ENCODE measurements around the gene GTPBP3. TPM values are rescaled to one million over a fixed set of nuclear protein-coding genes. Genes with fewer than 3 reads are reported as not detected.
A peak's percentile ranks its signal among the peaks of the same experiment; 100 is the strongest.

GTPBP3 gene
- total and polyA plus RNA-seq, 9 of the 15 experiments (the other 6 are each of a cell fraction or from before 2014, with no cell fraction given), result 4.9 to 124 (median 22.6) TPM

GRCh38 chr19:17337675-17338432 is 501 bp downstream of the GTPBP3 start (continued):
- TF ChIP-seq FIP1L1 (IDR thresholded peaks at IDR 0.05; ENCODE audit: low read depth, low read length, poor library complexity, severe bottlenecking) (no peak), NFE2 (IDR thresholded peaks at IDR 0.05; ENCODE audit: low read depth) (no peak), MNT (conservative IDR thresholded peaks at IDR 0.05) (peak in 1 of 2 experiments; percentile 68; a peak in 2 of 4 replicates), SNAPC5 (CRISPR knock-in tag; IDR thresholded peaks at IDR 0.05) (no peak), POLR2G (IDR thresholded peaks at IDR 0.05; ENCODE audit: low read depth, low read length) (peak; percentile 77), HIVEP1 (CRISPR knock-in tag; IDR thresholded peaks at IDR 0.05) (no peak), CBX3 (IDR thresholded peaks at IDR 0.05; ENCODE audit: borderline replicate concordance in 1 of 2, low read length in 2 of 2) (no peak), CHD1 (IDR thresholded peaks at IDR 0.05; ENCODE audit: low read length) (no peak), POLR3G (IDR thresholded peaks at IDR 0.05; ENCODE audit: extremely low read depth, insufficient read length, insufficient replicate concordance) (no peak), ELF2 (CRISPR knock-in tag; IDR thresholded peaks at IDR 0.05) (no peak), ZSCAN32 (CRISPR knock-in tag; IDR thresholded peaks at IDR 0.05) (no peak), MAFG (tag; conservative IDR thresholded peaks at IDR 0.05) (no peak), JUND (IDR thresholded peaks at IDR 0.05; ENCODE audit: borderline replicate concordance, low read depth, low read length) (no peak), JUND (tag; IDR thresholded peaks at IDR 0.05; ENCODE audit: borderline replicate concordance, low read depth, low read length) (no peak), HNRNPUL1 (IDR thresholded peaks at IDR 0.05; ENCODE audit: low read length) (no peak), E2F6 (IDR thresholded peaks at IDR 0.05; ENCODE audit: borderline replicate concordance in 1 of 2, extremely low read depth in 1 of 2, insufficient read depth in 1 of 2, insufficient read length in 1 of 2, low read depth in 1 of 2, low read length in 1 of 2, poor library complexity in 1 of 2, severe bottlenecking in 1 of 2) (peak in 1 of 2 experiments; percentile 34), ZNF707 (CRISPR knock-in tag; conservative IDR thresholded peaks at IDR 0.05) (no peak), ZNF134 (CRISPR knock-in tag; conservative IDR thresholded peaks at IDR 0.05) (no peak), ZNF311 (CRISPR knock-in tag; IDR thresholded peaks at IDR 0.05) (no peak), HMBOX1 (IDR thresholded peaks at IDR 0.05) (no peak), STAG1 (CRISPR knock-in tag; IDR thresholded peaks at IDR 0.05; ENCODE audit: borderline replicate concordance) (no peak), PHF21A (IDR thresholded peaks at IDR 0.05; ENCODE audit: borderline replicate concordance, low read depth) (0 out of 2 replicates have a peak, but pooled peaks have one; percentile 5), NFIC (IDR thresholded peaks at IDR 0.05) (no peak; the same call in 1 of the 2 replicates), CAMTA2 (CRISPR knock-in tag; conservative IDR thresholded peaks at IDR 0.05) (no peak), TCF15 (CRISPR knock-in tag; IDR thresholded peaks at IDR 0.05) (no peak)
